ENCODE measurements around the gene MCM5.
"Not testable (repeated sequence)": the region's sequence is repeated elsewhere in the genome, so short reads cannot be mapped to it uniquely, and the experiment has no call there.

Gene MCM5

GRCh38 chr22:35379146-35379993, 20.6 kb upstream of the MCM5 start:
- no peak for DNase-seq

DNA sequence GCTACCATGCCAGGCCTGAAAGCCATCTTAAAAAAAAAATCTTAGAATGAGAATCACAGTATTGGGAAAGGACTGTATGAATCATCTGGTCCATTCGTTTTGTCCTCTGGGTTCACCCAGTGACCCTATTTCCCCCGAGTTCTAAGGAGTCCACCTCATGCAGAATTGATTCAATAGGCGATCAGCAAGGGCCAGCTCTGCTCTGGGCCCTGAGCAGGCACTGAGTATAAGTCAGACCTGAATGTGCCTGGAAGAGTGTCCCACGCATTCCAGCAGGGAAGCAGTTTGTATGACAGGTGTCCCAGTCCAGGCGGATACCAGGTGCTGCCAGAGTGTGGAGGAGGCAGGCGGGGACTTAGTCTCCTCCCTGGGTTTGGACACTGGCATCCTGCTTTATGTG, 19.9 kb upstream of the MCM5 start:
- no peak for DNase-seq

DNA sequence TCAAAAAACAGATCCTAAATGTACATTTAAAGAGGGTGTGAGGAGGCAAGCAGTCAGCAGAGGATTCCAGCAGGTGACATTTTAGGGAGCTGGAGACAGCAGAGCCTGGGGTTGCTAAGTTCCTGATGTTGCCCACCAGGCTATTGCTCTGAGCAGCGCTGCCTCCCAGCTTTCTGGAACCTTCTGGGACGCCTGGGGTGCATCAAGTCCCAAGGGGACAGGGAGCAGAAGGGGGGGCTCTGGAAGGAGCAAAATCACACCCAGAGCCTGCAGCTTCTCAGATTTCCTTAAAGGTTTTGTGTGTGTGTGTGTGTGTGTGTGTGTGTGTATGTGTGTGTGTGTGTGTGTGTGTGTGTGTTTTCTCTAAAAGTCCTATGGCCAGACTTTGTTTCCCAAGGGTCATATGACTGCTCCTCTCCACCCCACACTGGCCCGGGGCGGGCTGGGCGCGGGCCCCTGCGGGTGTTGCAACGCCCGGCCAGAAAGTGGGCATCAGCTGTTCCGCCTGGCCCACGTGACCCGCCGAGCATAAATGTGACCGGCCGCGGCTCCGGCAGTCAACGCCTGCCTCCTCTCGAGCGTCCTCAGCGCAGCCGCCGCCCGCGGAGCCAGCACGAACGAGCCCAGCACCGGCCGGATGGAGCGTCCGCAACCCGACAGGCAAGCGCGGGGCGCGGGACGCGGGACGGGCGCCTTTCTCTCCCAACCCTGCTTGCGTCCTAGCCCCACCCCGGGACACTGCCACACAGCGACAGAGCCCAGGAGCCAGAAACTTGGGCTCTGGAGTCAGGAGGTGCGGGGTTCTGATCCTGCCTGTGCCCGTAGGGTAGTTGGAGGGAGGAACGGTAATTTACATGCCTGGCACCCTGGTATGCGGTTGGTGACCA, 19.2 kb upstream of the MCM5 start, which contains the start of gene HMOX1:
Gene HMOX1, plus strand, starts transcription at position 560 of the 887 bp plus-strand sequence. Its CDS starts 78 bp downstream, at position 638.
- peak in 1 of 2 experiments; percentile 65 for DNase-seq

- DNase-seq = no peak
These were observed 18.4 kb upstream of the MCM5 start for GRCh38 chr22:35381424-35382009.

DNA sequence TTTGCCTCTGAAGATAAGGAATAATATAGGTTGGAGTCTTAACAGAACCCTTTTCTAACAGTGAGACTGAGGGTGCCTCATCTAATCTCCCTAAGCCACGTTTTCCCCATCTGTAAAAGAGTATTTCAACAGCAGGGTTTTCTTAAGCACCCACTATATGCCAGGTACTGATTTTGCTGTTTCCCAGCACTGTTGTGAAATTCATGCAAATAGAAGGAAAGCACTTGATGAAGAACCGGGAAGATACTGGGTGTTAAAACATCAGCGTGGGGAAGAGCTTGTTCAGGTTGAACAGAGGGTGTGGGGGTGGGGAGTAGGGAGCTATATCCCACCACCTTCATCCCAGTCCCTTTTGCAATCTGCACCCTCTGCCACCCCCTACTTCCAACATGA, 16.3 kb upstream of the MCM5 start:
- no peak for DNase-seq

DNA sequence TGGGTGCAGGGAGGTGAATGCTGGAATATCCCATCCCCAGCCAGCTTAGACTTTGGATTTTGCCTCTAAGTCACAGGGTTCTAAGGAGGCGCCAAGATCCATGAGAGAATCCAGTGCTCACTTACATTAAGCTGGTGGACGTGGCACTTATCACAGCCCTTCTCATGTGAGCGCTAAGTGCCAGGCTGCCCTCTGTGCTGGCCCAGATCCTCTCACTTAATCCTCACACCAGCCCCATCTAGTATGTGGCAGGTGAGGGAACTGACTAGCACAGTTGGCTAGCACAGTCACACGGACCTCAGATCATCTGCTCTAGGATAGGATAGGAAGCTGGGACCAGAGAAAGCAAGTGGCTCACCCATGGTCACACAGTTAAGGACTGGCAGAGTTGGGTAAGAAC, 15.4 kb upstream of the MCM5 start:
- no peak for DNase-seq

GRCh38 chr22:35384975-35385588, 14.9 kb upstream of the MCM5 start:
- no peak for DNase-seq

GRCh38 chr22:35386670-35387288, 13.2 kb upstream of the MCM5 start:
- DNase-seq = no peak

GRCh38 chr22:35390933-35391332, 9.0 kb upstream of the MCM5 start:
- DNase-seq = no peak

- no peak for DNase-seq
These were observed 7.6 kb upstream of the MCM5 start for GRCh38 chr22:35392357-35392756.

GRCh38 chr22:35393116-35394010, 6.6 kb upstream of the MCM5 start:
- no peak for DNase-seq

DNA sequence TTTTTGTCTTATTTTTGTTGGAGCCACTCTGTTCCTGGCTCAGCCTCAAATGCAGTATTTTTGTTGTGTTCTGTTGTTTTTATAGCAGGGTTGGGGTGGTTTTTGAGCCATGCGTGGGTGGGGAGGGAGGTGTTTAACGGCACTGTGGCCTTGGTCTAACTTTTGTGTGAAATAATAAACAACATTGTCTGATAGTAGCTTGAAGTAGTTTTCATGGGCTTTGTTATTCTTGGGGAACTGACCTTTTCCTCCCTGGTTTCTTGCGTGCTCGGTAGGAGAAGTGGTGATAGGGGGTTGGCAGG, 6.0 kb upstream of the MCM5 start:
- DNase-seq = no peak

DNA sequence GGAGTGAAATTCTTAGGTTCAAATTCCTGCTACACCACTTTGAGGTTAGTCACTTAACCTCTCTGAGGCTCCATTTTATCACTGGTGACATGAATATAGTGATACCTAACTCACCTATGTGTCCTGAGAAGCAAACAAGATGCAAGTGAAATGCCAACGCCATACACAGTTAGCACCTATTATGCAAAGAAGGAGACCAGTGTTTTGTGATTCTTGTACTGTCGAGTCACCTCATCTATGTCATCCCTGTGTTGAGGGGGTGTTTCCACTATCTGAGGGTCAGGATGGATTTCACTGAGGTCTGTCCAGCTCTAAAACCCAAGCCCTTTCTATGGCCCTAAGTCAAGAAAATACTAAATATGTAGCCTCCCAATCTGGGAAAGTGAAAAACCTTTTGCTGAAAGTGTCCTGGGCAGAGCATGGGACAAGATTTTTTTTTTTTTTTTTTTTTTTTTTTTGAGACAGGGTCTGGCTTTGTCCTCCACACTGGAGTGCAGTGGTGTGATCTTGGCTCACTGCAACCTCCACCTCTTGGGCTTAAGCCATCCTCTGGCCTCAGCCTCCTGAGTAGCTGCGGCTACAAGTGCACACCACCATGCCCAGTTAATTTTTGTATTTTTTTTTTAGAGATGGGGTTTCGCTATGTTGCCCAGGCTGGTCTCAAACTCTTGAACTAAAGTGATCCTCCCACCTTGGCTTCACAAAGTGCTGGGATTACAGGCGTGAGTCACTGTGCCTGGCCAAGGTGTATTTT, 5.0 kb upstream of the MCM5 start:
- no peak for DNase-seq

DNA sequence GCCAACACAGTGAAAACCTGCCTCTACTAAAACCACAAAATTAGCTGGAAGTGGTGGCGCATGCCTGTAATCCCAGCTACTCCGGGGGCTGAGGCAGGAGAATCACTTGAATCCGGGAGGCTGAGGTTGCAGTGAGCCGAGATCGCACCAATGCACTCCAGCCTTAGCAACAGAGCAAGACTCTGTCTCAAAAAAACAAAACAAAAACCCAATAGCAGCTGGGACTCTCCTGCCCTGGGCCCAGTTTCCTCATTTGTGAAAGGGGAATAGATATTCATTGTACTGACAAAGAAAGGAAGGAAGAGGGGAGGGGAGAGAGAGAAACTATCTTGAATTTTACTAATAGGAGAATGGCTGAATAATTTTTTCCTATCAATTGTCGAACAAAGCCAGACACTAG, 3.3 kb upstream of the MCM5 start:
- DNase-seq = not testable (repeated sequence)

- no peak for DNase-seq
These were observed 2.6 kb upstream of the MCM5 start for GRCh38 chr22:35397095-35397904.

- no peak for DNase-seq
These were observed 1.4 kb upstream of the MCM5 start for GRCh38 chr22:35398591-35398973.

DNA sequence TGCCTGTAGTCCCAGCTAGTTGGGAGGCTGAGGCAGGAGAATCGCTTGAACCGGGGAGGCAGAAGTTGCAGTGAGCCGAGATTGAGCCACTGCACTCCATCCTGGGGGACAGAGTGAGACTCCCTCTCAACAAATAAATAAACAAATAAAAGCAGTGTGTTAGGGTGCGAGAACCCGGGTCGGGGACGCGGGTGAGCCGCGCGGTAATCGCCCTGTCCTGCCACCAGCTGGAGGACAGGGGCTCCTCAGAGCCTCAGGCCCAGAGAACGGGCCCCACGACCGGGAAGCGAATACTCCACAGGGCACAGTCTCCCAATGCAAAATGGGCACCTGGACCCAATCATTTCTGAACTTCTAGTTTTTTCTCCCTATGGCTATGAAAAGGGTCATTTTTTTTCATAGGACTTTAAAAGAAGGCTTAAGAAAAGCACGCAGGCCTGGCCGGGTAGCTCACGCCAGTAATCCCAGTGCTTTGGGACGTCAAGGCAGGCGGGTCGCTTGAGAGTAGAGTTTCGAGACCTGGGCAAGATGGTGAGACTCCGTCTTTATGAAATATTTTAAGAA, 744 bp upstream of the MCM5 start:
- no peak for DNase-seq

DNA sequence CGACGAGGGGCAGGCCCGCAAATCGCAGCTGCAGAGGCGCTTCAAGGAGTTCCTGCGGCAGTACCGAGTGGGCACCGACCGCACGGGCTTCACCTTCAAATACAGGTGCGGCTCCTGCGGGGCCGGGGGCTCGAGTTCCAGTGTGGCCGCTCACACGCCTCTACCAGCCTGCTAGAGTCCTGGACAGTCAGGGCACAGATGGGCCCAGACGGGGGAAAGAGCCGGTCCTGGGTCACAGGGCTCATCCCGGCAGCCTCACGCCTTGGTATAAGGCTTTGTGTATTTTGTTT, 506 bp downstream of the MCM5 start:
- no peak for DNase-seq

GRCh38 chr22:35401863-35402262, 1.9 kb downstream of the MCM5 start:
- no peak for DNase-seq

DNA sequence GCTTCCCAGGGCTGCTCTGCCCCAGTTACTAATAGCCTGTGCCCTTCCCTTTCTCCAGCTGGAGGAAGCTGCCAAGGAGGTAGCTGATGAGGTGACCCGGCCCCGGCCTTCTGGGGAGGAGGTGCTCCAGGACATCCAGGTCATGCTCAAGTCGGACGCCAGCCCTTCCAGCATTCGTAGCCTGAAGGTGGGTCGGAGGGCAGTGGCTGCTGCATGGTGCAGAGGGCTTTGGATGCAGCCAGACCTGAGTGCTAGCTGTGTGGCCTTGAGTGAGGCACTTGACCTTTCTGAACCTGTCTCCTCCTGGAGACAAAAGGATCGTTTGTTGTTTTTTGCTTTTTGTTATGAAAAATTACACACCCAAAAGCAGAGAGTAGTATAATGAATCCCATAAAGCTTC, 3.4 kb downstream of the MCM5 start:
- no peak for DNase-seq

Measured in NCI-H446 (cell line).